Left kidney (tissue), 2 donors: Measurements from ENCODE around the gene H1-8. TPM values are rescaled to one million over a fixed set of nuclear protein-coding genes. Genes with fewer than 3 reads are reported as not detected.
"Not testable (repeated sequence)": the region's sequence is repeated elsewhere in the genome, so short reads cannot be mapped to it uniquely, and the experiment has no call there.

Experiments
- DNase-seq: peaks from one replicate; pipeline ENCODE4 v3.0.0-alpha.2; 2013
- polyA plus RNA-seq: library from polyadenylated mRNA; unstranded; fragments of 120-200 nt; gene quantifications from one replicate; pipeline ENCODE4 v1.2.1, GENCODE V29; 2013; ENCODE audit not compliant: insufficient read length

The H1-8 gene
- polyA plus RNA-seq, 1 donor, result not detected

- DNase-seq, result not testable (repeated sequence)
Observed at GRCh38 chr3:129515108-129515820, 27.7 kb upstream of the H1-8 start.

GRCh38 chr3:129515821-129516432 lies 27.0 kb upstream of the H1-8 start:
- not testable (repeated sequence) for DNase-seq

- no peak for DNase-seq
Observed at GRCh38 chr3:129517516-129517915, 25.5 kb upstream of the H1-8 start.

- no peak for DNase-seq
Observed at GRCh38 chr3:129518038-129518561, 24.9 kb upstream of the H1-8 start.

- DNase-seq, result no peak
Observed at GRCh38 chr3:129518581-129518980, 24.4 kb upstream of the H1-8 start.

GRCh38 chr3:129519449-129519848 lies 23.5 kb upstream of the H1-8 start:
- no peak for DNase-seq

- DNase-seq, result no peak
Observed at GRCh38 chr3:129519896-129520715, 22.9 kb upstream of the H1-8 start.

GRCh38 chr3:129520960-129521359 lies 22.0 kb upstream of the H1-8 start:
- no peak for DNase-seq

GRCh38 chr3:129521611-129522010 lies 21.4 kb upstream of the H1-8 start:
- DNase-seq, result no peak

GRCh38 chr3:129522953-129523352 lies 20.0 kb upstream of the H1-8 start:
- DNase-seq, result no peak

GRCh38 chr3:129524081-129524480 lies 18.9 kb upstream of the H1-8 start:
- no peak for DNase-seq

GRCh38 chr3:129525341-129525968 lies 17.5 kb upstream of the H1-8 start:
- no peak for DNase-seq

- no peak for DNase-seq
Observed at GRCh38 chr3:129526121-129526900, 16.7 kb upstream of the H1-8 start.

- DNase-seq, result no peak
Observed at GRCh38 chr3:129527262-129527661, 15.7 kb upstream of the H1-8 start.

GRCh38 chr3:129528589-129529100 lies 14.3 kb upstream of the H1-8 start, which contains the start of gene RHO:
Gene RHO (plus strand): TSS chr3:129528639. CDS start chr3:129528734, 95 bp downstream.
- DNase-seq, result no peak

GRCh38 chr3:129529436-129530210 lies 13.4 kb upstream of the H1-8 start:
- no peak for DNase-seq

GRCh38 chr3:129530251-129530791 lies 12.7 kb upstream of the H1-8 start:
- DNase-seq, result no peak

GRCh38 chr3:129530821-129531220 lies 12.2 kb upstream of the H1-8 start:
- no peak for DNase-seq

GRCh38 chr3:129531699-129532098 lies 11.3 kb upstream of the H1-8 start:
- no peak for DNase-seq

GRCh38 chr3:129532261-129532660 lies 10.7 kb upstream of the H1-8 start:
- no peak for DNase-seq
